ENCODE results near the gene DCHS1. TPM values are rescaled to one million over a fixed set of nuclear protein-coding genes. Genes with fewer than 3 reads are reported as not detected.
A peak's percentile ranks its signal among the peaks of the same experiment; 100 is the strongest.

The DCHS1 gene
- total RNA-seq, 1 donor from 2014 or later: 8.8 TPM

DNA sequence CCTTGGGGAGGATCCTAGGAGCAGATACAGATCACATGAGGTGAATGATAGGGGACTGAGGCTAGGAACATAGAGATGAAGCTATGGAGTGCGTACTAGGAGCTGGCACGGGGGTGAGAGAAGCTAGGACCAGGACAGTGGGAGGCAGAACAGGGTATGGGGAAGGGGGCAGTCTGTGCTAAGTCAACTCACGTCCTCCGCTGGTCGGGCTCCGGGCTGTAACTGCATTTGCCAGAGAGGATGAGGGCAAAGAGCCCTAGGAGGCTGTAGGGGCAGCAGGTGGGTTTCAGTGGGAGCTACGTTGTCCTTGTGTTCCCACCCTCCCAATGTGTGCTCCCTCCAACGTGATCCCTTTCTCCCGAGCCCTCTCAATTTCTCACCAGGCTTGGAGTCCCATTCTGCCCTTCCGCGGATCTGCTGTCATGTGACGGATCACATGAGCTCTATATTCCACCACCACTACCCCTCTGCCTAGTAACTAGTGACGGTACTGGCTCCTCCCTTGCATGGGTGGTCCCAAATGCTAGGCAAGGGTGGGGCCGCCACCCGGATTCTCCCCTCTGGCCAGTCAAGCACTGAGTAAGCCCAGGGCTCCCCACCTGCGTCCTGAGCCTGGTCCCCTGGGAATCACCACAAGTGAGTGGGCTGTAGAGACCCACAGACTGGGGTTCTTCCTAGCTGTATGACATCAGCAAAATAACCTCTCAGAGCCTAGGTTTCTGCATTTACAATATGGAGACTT, 36.4 kb downstream of the DCHS1 start, which contains the start of gene TPP1:
TPP1 (minus strand) TSS at position 419 of the 742 bp plus-strand sequence; CDS start at position 397, 22 bp downstream.
- DNase-seq (peak; percentile 91), ATAC-seq (peak; percentile 96)
- intact Hi-C loops (cut with micrococcal nuclease): no loop called here

DNA sequence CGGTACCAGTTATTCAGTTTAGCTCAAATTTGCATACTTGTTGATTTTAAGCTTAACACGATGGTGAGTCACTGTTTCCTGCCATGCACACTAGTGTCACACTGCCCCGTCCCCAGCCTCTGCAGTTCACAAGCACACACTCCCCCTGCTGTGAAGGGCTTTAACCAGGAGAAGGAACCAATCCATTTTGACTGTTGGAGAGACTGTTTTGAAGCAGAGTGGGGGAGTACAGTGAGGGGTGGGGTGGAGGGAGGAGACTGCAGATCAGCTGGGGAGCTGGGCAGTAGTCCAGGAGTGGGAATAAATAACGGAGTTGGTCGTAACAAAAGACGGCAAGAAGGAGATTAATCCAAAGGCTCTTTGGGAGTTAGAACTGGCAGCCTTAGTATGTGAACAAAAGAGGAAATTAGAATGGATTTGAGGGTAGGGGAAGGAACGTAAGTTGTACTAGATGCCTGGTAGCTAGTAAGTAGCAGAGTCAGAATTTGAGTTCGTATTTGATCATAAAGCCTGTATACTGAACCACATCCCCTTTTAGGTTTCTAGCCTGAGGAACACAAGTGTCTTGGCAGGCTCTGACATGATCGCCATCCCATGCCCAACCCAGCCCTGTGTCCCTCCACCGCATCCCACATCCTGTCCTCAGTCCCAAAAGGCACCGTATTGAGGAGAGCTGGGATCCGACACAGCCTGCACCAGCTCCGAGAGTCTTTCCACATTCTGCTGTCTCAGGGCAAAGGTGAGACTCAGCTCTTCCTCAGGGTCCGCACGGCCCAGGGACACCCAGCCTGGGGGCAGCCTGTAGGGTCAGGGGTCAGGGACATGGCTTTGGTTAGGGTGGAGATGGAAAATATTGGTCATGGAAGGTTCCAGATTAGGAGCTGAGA, 37.2 kb downstream of the DCHS1 start:
- intact Hi-C loops (cut with micrococcal nuclease): no loop called here
- ATAC-seq (peak; percentile 19), DNase-seq (no peak)

DNA sequence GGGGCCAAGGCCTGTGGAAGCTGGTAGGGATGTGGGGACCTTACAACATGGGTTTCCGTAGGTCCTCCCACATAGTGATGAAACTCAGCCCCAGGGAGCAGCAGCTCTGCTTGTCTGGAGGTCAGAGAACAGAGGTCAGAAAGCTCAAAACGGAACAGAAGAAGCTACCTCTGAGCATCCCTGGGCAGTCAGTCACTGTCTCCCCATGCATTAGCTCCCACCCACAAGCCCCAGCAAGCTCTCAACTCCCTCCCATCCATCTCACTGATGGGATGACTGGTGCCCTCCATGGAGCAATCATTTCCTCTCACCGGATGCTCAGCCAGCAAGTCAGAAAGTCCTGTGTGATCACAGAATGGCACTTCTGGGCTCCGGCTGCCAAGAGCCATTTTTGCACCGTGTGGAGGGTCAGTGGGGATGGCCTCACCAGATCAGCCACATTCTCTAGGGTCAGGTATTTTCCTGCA, 38.3 kb downstream of the DCHS1 start:
- DNase-seq (no peak), ATAC-seq (no peak)
- intact Hi-C loops (cut with micrococcal nuclease): no loop called here

DNA sequence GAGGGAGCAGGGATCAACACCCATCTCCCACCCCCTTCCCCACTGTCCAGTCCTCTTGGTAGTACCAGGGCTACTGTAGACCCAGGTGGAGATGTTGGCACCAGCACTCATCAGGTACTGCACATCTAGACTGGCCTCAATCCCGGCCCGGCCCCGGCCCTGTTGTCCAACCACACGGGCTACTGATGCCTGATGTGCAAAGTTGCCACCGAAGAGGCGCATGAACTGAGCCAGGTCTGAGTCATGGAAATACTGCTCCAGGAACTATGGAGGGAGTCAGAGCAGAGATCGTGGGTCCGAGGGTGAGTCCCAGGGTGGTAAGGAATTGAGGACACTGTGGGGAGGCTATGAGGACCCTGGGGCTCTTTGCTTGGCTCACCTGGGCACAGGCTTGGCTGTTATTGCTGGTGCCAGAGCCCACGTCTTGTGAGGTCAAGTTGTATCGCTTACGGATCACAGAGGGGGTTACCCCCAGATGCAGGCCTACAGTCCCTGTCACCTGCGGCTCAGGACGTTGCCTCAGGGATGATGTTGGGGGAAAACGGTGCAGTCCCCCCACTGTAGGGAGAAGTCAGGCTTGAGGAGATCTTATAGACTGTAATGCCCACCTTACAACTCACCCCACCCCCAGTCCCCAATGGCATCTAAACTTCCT, 38.9 kb downstream of the DCHS1 start:
- intact Hi-C loops (cut with micrococcal nuclease): no loop called here
- DNase-seq (no peak), ATAC-seq (no peak)

DNA sequence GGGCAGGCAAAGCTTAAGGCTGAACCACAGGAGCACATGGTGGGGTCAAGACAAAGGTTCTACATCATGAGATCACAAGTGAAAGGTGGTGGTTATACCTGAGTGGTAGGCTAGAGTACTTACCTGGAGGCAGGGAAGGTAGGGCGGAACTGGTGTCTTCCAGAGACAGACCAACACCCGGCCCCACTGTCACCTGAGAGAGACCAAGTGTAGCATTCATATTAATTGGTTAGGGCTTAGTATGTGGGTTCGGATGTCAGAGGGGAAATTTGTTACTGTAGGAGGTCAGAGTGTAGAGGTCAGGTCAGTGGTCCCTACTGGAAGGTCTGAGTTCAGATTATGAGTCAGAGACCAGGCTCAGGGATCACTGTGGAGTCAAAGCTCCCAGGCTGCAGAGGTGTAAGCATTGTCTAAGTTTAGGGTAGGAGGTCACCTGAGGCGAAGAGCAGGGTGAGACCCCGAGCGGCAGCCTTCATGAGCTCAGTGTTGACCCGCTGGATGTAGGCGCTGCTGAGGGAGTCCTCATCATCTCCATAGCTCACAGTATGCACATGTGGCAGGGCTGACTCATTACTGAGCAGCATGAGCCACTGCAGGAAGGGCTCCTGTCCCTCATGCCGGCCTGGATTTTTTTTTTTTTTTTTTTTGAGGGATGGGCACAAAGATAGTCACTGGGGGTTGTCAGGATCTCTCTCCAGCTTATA, 39.6 kb downstream of the DCHS1 start:
- intact Hi-C loops (cut with micrococcal nuclease): no loop called here
- no peak for DNase-seq
- no peak for ATAC-seq

DNA sequence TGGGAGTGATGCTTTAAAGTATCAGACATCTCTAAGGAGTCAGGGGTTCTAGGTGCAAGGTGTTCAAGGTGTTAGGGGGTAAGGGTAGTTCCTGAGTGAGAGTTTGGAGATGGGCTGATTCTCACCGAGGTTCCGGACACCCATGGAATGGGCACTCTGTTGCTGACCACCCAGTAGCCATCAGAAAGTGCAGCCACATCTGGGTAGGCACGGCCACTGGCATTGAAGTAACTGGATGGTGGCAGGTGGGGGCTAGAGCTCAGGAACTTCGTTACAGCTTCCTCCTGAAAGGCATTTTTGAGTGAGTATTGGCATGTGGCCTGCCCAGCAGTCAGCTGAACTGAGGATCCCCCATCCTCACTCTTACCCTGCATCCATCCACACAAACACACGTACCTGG, 40.6 kb downstream of the DCHS1 start:
- no peak for DNase-seq
- intact Hi-C loops (cut with micrococcal nuclease): no loop called here
- ATAC-seq: no peak

DNA sequence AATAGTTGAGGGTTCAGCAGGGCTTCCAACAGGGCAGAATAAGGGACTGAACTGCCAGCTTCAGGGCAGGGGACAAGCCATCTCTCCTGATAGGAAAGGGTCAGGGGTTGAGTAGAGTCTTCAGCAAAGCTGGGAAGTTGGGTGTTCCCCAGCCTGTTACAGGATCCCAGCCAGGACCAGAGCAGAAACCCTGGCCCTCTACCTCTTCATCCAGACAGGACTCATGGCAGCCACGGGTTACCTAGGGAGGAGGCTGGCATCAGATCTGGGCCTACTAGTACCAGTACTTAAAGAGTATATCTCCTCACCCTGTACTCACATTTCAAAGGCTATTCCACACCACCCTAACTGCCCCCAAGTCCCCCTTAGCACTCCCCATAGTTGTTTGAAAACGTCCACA, 41.2 kb downstream of the DCHS1 start:
- ATAC-seq: no peak
- intact Hi-C loops (cut with micrococcal nuclease): no loop called here
- no peak for DNase-seq

DNA sequence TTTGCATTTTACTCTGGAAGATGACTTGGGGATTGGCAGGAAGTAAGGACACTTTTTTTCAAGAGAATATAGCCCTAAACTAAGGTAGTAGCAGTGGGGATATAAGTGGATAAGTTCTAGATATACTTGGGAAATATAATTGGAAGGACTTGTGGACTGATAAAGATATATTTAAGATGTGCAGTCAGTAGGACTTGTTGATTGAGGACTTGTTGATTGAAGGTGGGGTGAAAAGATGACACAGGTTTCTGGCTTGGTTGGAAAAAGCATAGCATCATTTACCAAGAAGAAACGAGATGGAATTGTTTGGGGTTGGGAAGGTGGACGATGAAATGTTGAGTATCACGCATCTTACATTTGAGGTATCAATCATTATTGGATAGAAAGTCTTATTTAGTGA, 42.1 kb downstream of the DCHS1 start:
- DNase-seq: no peak
- intact Hi-C loops (cut with micrococcal nuclease): loop anchor here (2.0 kb wide), 1 partner anchor 69 kb away; the partner anchor contains the start of gene MRPL17
- ATAC-seq: no peak

DNA sequence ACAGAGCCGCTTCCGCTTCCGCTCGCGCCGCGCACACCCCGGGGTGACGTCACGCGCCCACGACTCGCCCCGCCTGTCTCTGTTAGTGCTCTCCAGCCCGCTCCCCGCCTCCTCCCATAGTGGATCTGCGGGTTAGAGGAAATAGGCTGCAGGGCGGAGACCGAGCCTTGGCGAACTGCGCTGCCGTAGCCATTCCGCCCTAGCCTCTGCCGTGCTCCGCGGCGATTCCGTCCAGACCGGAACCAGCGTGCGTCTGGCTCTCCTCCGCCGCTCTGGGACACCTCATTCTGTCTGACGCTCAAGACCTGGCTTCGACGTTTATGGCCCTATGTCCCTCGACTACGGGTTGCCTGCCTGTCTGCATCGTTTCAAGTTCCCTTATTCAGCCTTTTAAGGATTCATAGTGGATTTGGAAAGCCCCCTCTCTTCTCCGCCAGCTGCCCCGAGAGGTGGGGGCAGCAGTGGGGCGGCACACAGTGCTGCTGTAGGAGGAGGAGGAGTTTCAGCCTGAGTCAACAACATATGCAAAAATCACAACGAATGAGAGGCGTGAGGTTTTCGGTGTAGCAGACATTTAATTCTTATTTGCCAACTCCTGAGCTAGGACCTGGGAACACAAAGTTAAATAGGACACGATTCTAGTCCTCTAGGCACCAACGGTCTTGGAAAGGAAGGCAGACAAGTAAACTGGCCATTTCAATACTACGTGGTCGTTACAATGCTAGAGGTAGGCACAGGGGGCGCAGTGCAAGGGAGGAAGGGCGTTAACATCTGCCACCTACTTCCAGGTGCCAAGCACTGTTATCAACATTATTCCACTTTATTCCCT, 43.2 kb downstream of the DCHS1 start, which contains the start of gene TAF10:
TAF10 (minus strand) TSS at position 4 of the 829 bp plus-strand sequence. CDS start 27 bp downstream, outside the sequence.
- peak; percentile 99 for DNase-seq
- ATAC-seq: peak; percentile 94
- intact Hi-C loops (cut with micrococcal nuclease): loop anchor here (2.0 kb wide), 1 partner anchor 70 kb away; the partner anchor contains the start of gene MRPL17

DNA sequence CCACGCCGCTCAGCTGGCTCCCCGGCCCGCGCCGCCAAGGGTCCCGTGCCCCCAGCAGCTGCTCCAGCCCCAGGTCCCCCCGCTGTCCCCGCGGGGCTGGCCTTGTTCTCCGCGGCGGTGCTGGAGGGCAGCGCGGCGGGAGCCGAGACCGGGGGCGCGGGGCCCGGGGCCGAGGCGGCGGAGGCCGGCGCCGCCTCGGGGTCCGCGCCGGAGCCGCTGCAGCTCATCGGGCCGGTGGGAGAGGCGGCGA, 43.7 kb downstream of the DCHS1 start:
- no peak for DNase-seq
- no peak for ATAC-seq
- intact Hi-C loops (cut with micrococcal nuclease): loop anchor here (2.0 kb wide), 1 partner anchor 71 kb away; the partner anchor contains the start of gene MRPL17

DNA sequence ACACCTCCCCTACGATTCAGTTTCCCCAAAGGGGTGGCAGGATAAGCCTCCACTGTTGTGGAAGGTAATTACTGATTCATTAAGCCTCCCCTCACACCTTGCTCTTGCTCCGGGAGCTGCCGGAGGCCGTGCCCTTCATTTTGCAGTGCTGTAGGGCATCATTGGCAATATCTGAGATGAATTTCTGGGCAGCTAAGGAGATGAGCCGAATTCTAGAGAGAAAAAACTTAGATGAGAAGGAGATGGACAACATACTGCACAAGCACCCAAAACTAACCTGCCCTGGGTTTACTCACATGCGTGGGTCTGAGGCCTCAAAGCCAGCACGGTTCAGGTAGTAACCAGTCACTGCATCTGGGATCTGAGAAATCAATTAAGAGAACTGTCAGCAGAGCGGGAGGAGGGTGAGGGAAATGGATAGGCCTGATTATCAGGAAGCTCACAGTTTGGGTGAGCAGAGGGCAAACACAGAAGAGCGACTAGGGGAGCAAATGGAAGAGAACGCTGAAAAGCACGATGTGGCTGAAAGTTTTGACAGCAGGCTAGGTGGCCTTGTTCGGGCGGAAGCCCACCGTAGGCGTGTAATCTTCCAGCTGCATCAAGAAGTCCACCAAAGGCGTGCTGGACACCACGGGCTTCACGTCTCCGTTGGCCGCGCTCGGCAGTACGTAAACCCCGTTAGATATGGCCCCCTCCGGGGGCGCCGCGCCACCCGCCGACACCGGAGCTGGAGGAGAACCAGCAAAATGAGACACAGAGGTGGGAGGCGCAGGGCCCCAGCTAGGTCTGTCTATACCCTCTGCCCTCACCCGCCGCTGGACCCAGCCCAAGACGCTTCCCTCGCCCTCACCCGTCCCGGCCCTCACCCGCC, 44.3 kb downstream of the DCHS1 start:
- no peak for ATAC-seq
- intact Hi-C loops (cut with micrococcal nuclease): no loop called here
- peak; percentile 69 for DNase-seq

DNA sequence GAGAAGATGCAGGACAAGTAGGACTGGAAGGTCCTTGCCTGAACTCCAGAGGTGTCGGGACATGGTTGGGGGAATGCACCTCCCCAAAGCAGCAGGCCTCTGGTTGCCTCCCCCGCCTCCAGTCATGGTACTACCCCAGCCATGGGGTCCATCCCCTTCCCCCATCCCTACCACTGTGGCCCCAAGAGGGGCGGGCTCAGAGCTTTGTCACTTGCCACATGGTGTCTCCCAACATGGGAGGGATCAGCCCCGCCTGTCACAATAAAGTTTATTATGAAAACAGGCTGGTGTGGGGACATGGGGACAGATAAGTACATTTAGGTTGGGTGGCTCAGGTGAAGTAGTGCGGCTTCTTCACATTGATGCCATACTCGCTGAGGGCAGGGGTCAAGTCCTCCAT, 45.0 kb downstream of the DCHS1 start:
- DNase-seq: no peak
- intact Hi-C loops (cut with micrococcal nuclease): no loop called here
- ATAC-seq: no peak

DNA sequence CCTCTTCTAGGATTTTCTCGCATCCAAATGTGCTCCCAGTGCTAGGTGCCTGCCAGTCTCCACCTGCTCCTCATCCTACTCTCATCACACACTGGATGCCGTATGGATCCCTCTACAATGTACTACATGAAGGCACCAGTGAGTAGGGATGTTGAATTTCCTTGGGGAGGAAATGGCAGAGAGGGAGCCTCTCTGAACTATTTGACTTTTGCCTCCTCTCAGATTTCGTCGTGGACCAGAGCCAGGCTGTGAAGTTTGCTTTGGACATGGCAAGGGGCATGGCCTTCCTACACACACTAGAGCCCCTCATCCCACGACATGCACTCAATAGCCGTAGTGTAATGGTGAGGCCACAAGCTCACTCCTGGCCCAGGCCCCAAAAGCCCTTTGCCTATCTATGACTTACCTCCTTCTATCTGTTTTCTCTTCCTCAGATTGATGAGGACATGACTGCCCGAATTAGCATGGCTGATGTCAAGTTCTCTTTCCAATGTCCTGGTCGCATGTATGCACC, 46.0 kb downstream of the DCHS1 start:
- DNase-seq (no peak), ATAC-seq (no peak)
- intact Hi-C loops (cut with micrococcal nuclease): no loop called here

DNA sequence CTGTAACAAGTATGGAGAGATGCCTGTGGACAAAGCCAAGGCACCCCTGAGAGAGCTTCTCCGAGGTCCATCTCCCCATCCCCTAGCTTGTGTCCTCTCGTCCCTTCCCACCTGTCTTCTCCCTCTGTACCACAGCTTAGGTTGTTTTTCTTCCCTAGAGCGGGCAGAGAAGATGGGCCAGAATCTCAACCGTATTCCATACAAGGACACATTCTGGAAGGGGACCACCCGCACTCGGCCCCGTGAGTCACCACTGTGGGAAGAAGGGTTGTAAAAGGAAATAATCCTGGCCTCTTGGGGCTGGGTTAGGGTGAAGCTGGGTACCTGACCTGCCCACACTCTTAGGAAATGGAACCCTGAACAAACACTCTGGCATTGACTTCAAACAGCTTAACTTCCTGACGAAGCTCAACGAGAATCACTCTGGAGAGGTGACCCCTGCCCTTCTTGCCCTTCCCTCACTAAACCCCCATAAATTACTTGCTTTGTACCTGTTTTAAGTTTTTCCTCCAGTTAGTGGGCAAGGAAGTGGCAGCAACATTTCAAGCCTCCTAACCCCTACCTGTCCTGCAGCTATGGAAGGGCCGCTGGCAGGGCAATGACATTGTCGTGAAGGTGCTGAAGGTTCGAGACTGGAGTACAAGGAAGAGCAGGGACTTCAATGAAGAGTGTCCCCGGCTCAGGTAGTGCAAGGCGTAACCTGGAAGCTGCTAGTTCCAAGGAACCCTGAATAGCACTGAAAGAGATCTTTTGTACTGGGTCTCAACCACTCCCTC, 46.7 kb downstream of the DCHS1 start:
- DNase-seq (no peak), ATAC-seq (no peak)
- intact Hi-C loops (cut with micrococcal nuclease): no loop called here

DNA sequence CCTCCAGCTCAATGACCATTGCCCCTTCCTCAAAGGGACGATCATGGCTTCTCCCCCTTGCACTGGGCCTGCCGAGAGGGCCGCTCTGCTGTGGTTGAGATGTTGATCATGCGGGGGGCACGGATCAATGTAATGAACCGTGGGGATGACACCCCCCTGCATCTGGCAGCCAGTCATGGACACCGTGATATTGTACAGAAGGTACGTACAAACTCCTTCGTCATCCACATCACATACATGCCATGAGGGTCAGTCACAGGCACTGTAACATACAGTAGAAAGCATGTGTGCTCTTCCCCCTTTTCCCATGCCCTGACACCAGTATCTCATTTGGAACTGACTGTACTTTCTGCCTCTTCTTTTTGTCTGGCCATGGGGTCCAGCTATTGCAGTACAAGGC, 47.6 kb downstream of the DCHS1 start:
- DNase-seq (no peak), ATAC-seq (no peak)
- intact Hi-C loops (cut with micrococcal nuclease): no loop called here

DNA sequence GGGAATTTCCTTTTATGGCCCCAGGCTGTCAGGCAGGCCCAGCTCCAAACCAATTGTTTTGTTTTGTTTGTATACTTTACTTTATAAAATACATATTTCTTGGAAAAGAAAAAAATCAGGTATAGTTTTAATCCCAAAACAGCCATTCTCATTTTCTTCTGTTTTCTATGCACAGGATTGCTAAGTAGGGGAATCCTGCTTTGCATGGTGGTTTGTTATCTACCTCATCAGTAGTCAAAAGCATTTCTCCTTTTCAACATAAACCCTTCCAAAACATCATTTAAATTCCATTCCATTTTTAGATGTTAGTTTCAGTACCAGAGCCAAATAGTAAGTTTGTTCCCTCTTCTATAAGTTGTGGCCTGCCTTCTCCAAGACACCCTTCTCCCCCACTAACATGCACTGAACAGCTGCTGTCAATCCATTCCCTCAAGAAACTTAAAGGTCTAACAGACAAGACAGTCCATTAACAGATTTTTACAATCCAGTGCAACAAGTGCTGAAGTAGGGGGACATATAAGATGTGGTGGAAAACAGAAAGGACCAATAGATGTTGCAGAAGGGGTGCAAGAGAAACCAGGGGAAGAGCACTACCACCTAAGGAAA, 48.3 kb downstream of the DCHS1 start:
- ATAC-seq: no peak
- no peak for DNase-seq
- intact Hi-C loops (cut with micrococcal nuclease): no loop called here
